ENCODE results near the gene SDE2.
A peak's percentile ranks its signal among the peaks of the same experiment; 100 is the strongest.
"Not testable (repeated sequence)": the region's sequence is repeated elsewhere in the genome, so short reads cannot be mapped to it uniquely, and the experiment has no call there.

Gene SDE2

GRCh38 chr1:225999227-225999911 is at the start of gene SDE2:
SDE2 (minus strand) TSS chr1:225999343; CDS start chr1:225999312, 31 bp downstream.
- DNase-seq = peak; percentile 99

DNA sequence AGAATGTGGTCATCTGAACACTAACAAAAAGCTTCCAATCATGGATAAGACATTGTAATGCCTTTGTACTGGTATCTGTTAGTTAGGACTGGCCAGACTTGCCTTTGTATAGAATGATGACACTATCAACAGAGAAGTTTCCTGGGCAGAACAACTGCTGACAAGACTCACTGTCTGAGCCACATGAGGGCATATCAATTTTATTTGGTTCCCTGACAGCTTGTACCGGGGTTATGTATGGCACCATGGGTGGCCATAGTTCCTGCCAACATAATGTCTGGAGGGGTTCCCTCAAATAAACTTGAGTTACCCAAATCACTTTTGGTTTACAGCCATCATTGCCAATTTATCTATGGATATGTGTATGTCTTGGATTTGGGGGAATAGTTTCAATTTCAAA is 49.7 kb upstream of the SDE2 start:
- no peak for DNase-seq

DNA sequence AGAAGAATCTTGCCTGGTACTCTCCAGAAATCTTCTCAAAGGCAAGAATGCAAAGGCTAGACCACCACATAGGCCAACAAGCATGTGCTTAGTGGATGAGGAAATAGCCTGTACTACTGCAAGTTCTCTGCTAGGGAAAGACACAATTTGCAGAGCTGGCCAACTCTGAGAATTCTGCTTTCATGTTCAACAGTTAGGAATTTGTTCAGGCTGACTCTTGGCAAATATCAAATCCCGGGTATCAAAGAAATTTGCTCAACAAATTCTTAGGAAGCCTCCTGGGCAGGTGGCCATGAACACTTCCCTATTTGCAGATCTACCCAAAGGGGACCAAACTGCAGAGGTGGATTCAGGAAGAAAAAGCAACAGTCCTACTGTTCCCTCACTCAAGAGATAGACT is 48.4 kb upstream of the SDE2 start:
- no peak for DNase-seq

GRCh38 chr1:226046240-226046639 is 47.1 kb upstream of the SDE2 start:
- DNase-seq = no peak

GRCh38 chr1:226044514-226045101 is 45.5 kb upstream of the SDE2 start:
- no peak for DNase-seq

- DNase-seq = no peak
Observed at GRCh38 chr1:226041419-226041818, 42.3 kb upstream of the SDE2 start.

- DNase-seq = no peak
Observed at GRCh38 chr1:226038661-226039060, 39.5 kb upstream of the SDE2 start.

DNA sequence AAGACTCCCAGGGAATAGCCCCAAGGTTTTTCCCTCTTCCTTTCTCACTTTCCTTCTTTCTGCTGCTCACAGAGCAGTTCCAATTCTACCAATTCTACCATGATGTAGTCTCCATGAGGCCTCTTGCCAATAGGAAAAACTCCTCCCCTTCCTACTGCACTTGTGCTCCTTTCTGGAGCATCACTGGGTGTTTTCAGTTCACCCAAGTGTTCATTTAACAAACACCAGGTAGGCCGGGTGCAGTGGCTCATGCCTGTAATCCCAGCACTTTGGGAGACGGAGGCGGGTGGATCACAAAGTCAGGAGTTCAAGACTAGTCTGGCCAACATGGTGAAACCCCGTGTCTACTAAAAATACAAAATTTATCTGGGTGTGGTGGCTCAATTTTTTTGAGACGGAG is 36.8 kb upstream of the SDE2 start:
- no peak for DNase-seq

- no peak for DNase-seq
Observed at GRCh38 chr1:226034482-226034881, 35.3 kb upstream of the SDE2 start.

- no peak for DNase-seq
Observed at GRCh38 chr1:226033991-226034390, 34.8 kb upstream of the SDE2 start.

DNA sequence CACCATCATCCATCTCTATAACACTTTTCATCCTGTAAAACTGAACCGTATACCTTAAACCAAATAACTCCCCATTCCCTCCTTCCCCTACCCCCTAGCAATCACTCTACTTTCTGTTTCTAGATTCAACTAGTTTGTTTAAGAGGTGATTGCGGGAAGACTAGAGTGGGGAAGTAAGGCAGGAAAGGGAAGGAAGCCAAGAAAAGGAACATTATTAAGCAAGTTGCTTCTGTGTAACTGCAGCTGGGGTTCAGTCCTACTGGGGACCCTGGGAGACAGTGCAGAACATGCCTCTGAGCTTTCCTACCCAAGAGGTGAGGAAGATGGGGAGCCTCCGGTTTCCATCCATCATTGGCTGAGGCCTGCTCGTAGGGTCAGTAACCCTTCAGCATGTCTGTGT is 34.4 kb upstream of the SDE2 start:
- no peak for DNase-seq

GRCh38 chr1:226029568-226030225 is 30.6 kb upstream of the SDE2 start:
- DNase-seq = no peak

- DNase-seq = no peak
Observed at GRCh38 chr1:226029093-226029496, 30.0 kb upstream of the SDE2 start.

DNA sequence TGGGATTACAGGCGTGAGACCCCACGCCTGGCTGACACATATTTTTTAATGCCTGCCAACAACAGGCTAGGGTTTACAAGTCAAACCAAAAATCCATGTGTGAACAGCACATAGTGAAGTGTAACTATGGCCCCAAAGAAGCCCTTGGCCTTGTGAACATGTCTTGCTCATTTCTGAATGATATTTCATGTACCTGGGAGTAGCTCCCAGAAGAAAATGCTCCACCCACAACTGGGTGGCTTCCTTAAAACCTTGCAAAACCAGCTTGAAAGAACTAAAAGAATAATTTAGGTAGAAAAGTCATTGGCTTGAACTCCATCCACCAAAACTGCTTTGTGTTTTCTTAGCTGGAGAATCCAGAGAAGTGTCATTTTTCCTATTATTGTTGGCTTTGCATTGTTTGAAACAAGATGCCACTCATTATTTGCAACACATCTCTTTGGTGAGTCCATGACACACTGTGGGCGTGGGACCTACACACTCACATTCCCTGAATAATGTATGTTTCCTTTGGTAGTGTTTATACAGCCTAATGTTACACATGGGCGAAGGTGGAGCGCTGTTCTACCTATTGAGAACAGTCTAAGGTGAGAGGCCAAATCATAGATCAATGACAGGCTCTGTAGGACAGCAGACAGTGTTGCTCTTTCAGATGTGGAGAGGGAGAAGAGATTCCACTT is 28.5 kb upstream of the SDE2 start:
- no peak for DNase-seq

- no peak for DNase-seq
Observed at GRCh38 chr1:226026833-226027232, 27.7 kb upstream of the SDE2 start.

- DNase-seq = no peak
Observed at GRCh38 chr1:226023735-226024134, 24.6 kb upstream of the SDE2 start.

DNA sequence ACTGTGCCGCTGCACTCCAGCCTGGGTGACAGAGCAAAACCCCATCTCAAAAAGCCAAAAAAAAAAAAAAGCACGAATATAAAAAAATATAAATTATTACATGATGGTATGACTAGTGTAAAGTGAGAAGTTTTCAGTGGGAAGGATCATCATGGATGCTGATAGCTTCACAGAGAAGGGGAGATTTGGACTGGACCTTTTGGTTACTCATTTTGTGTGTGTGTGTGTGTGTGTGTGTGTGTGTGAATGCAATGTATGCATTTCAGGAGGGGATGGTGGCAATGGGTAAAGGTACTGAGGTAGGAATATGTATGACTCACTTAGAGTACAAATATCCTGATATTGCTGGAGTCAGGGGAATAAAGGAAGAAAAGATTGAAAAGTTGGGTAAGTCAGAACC is 22.7 kb upstream of the SDE2 start:
- DNase-seq = no peak

- no peak for DNase-seq
Observed at GRCh38 chr1:226021401-226021800, 22.3 kb upstream of the SDE2 start.

DNA sequence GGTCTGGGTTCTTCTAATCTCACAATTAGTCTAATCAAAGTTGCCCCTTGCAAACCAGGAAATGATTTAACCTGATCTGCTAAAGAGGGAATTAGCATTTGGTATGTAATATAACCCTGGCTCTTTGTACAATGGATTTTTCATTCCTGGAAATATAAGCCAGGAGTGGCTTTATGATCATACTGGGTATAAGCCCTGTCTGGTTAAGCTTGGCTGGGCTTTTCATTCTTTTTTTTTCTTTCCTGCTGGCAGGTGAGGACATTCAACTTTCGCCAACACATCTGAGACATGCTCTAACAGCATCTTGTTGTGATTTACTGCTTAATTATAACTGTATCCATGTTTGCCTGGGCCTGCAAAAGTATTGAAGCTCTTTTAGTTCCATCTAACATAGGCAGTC is 20.4 kb upstream of the SDE2 start:
- no peak for DNase-seq

DNA sequence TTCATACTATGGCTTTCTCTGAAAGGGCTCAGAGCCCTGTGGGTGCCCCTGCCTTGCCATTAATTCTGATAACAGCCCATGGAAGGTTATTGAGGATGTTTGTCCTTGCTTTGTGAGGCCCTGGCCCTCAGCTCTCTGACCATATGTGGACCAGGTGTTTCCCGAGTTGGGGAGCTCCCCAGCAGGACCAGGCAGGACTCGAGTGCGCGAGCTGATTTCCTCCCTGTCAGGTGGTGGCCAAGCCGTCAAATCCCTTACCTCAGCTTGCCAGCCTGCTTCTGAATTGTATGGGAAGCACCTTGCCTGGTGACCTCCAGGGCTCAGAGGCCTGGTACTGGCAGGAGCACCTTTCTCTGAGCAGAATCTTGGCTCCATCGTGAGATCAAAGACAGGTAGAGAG is 17.9 kb upstream of the SDE2 start:
- no peak for DNase-seq

DNA sequence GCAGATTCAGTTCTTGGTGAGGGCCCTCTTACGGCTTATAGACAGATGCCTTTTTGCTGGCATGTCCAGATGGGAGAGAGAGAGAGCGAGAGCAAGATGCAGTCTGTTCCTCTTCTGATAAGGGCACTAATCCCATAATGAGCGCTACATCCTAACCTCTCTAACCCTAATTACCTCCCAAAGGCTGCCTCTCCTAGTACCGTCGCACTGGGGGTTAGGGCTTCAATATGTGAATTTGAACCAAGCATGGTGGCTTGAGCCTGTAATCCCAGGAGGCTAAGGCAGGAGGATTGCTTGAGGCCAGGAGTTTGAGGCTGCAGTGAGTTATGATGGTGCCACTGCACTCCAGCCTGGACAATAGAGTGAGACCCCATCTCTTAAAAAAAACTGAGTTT is 10.5 kb upstream of the SDE2 start:
- no peak for DNase-seq

GRCh38 chr1:226007126-226007892 is 8.2 kb upstream of the SDE2 start:
- DNase-seq = not testable (repeated sequence)

- no peak for DNase-seq
Observed at GRCh38 chr1:226006686-226007085, 7.5 kb upstream of the SDE2 start.

Measured in stimulated activated CD4-positive, alpha-beta T cell treated with anti-CD3 and anti-CD28 coated beads, Interleukin-12 subunit alpha, Interleukin-12 subunit beta, amount 100 ng/mL, for 4 hours (primary cell).